Dermis blood vessel endothelial cell (primary cell): Measurements from ENCODE around the gene ZMYND8. TPM values are rescaled to one million over a fixed set of nuclear protein-coding genes. Genes with fewer than 3 reads are reported as not detected.
"Not testable (repeated sequence)": the region's sequence is repeated elsewhere in the genome, so short reads cannot be mapped to it uniquely, and the experiment has no call there.

ENCODE experiments used
- DNase-seq: peaks from one replicate; pipeline ENCODE4 v3.0.0; 2010
- total RNA-seq: library from RNA; depleted of rRNA; stranded (reverse); fragments of >200 nt; gene quantifications from 2 replicates; pipeline ENCODE4 v1.2.3, GENCODE V29; 2014

ZMYND8 gene
- total RNA-seq, 1 donor from 2014 or later = 35.9 TPM

DNA sequence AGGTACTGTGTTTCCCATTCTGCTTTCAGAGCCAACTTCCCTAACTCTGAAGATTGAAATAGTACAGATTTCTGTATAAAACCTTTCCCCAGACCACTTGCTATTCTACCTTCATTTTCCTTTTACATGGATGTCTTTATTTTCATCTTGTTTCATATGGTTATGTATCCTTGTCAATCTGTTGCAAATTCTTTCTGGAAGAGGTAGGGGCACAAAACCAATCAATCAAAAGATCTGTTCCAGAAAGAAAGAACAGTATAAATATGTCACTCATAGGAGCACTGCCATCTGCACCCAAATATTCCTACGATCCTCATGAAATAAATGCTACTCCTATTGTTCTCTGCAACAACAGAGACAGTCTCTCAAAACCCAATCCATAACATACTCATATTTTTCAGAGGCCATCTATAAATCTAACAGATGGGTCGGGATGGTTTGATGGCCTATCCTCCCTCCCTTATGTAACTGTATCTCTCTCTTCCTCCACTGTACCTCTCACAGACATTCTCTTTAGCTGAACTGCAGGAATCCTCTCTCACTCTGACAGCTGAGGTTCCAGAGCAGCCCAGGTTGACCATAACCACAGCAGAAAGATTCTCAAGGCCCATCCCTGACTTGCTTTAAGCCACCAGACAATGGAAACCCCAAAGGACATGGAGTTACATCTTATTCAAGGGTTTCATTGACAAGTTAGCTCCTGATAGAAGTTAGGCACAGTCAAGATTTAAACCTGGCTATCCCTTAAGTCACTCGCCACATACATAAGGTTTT is 112.8 kb downstream of the ZMYND8 start:
- no peak for DNase-seq

- DNase-seq = no peak
Observed at GRCh38 chr20:47243003-47243402, 113.5 kb downstream of the ZMYND8 start.

DNA sequence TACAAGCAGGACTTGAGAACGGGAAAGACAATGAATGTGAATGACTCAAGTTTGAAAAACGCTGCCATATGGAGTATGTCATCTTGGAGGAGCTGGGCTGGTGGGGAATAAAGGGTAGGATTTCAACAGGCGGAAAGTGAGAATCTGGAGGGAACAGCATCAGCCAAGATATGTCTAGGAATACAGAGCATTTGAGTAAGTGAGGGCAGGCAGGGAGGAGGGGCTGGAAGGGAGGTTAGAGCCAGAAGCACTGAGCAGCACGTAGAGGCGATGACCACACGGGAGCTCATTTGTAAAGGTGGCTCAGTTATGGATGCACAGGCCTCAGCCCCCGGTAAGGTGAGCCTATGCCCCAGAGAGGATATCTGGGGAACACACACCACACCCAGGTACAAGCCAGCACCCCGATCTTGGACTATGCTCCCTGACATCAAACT is 115.1 kb downstream of the ZMYND8 start:
- no peak for DNase-seq

DNA sequence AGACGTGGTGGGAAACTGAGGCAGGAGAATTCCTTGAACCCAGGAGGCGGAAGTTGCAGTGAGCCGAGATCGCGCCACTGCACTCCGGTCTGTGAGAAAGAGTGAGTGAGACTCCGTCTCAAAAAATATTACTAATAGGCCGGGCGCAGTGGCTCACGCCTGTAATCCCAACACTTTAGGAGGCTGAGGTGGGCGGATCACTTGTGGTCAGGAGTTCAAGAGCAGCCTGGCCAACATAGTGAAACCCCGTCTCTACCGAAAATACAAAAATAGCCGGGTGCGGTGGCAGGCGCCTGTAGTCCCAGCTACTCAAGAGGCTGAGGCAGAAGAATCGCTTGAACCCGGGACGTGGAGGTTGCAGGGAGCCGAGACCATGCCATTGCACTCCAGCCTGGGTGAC is 116.4 kb downstream of the ZMYND8 start:
- DNase-seq = not testable (repeated sequence)

DNA sequence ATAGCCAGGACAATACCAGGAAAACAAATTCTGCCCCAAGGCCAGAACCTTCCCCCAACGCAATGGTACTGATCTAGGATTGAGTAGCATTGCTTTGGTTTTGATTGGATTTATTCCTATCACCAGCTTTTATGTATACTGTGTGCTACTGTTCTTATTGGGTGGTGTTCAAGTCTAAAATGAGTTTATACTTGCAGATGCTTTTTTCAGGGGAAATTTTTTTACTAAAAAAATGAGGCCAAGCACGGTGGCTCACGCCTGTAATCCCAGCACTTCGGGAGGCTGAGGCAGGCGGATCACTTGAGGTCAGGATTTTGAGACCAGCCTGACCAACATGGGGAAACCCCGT is 116.8 kb downstream of the ZMYND8 start:
- no peak for DNase-seq

DNA sequence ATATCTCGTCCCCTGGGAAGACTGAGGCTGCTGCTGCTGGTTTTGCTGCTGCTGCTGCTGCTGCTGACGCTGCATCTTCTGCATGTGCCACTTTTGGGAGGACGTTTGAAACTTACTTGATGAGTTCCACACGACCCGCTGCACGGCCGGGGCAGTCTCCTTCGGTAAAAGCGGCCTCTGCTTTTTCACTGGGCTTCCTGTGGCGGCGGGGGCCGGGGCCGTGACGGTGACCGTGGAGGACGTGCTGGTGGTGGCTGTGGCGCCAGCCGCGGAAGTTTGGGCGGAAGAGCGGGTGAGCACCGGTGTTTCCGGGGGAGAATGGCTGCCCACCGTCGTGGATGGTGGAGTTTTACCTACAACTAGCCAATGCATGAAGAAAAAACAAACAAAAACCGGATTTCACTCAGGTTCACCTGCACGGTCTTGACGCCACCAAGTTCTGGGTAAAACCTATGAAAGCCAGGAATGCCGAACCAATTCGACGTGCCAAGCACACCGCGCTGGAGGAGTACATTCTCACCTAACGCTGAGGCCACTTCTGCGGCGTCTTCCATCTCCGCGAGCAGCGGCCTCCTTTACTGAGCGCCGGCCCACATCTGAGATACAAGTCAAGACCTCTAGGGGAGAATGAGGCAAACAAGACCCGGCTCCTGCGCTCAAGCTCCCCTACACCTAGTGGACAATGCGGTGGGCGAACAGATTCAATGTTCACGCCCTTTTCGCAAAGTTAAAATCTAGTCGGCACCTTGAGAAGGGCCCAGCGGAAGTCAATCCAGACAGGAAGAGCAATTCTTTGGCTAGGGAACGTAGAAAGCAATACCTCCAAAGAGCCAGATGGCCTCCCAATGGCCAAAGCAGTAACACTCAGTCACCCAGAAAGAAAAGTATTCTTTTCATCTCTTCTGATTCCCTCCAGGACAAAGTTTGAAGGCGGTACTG is 117.5 kb downstream of the ZMYND8 start:
- no peak for DNase-seq

GRCh38 chr20:47237715-47238114 is 118.8 kb downstream of the ZMYND8 start:
- no peak for DNase-seq

DNA sequence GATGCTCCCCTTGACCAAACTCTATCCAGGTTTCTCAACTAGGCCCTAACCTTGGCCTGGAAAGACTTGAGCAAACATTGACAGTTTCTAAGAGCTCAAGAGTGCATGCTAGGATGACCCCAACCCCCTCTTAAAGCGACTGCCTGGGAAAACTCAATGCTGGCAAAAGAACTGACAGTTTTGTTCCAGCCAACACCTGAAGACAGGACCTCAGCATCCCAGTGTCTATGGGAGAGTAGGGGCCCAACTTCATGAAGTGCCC is 119.9 kb downstream of the ZMYND8 start:
- no peak for DNase-seq

DNA sequence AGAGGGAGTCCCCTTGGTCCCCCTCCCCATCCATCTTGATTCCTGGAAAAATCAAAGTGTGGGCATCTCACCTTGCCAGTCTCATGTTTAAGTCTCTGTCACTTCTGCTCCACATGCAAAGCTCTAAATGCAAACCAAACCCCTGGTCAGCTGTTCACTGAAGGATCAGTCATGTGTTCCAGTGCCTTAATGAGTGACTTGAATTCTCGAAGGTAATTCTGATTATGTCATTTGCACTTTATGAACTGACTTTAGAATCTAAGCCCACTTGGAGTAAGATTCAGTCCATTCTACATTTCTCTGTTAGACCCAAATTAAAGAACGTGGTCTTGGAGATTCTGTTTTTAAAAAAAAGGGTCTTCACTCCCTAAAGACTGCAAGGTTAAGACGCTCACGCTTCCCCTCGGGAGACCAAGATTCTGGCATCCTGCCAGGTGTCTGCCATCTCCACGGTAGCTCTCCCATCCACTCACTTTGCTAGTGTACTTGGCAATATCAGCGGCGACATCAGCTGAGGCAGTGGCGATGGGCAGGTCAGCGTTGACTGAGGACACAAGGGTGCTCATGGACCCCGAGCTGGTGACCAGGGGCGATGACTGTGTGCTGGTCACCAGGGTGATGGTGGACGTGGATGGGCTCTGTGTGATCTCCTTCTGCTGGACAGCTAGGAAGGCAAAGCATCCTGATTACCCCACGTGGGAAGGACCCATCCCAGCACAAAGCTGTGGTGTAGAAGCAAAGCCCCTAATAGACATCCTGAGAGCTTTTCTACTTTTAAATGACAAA is 120.5 kb downstream of the ZMYND8 start:
- DNase-seq = no peak

DNA sequence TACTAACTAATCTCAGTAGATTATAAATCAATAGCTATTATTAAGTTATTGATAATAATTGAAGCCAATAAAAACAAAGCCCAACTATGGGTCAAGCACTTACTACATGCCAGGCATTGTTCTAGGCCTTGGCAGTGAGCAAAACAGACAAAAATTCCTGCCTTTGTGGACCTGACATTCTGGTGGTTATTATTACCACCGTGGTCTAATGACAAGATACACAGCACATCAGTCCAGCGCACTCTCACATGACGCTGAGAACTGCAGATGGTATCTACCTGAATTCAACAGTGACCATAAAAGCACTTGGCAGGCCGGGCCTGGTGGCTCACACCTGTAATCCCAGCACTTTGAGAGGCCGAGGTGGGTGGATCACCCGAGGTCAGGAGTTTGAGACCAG is 121.4 kb downstream of the ZMYND8 start:
- no peak for DNase-seq

- DNase-seq = no peak
Observed at GRCh38 chr20:47233333-47234188, 122.9 kb downstream of the ZMYND8 start.

GRCh38 chr20:47232518-47232917 is 124.0 kb downstream of the ZMYND8 start:
- DNase-seq = no peak

DNA sequence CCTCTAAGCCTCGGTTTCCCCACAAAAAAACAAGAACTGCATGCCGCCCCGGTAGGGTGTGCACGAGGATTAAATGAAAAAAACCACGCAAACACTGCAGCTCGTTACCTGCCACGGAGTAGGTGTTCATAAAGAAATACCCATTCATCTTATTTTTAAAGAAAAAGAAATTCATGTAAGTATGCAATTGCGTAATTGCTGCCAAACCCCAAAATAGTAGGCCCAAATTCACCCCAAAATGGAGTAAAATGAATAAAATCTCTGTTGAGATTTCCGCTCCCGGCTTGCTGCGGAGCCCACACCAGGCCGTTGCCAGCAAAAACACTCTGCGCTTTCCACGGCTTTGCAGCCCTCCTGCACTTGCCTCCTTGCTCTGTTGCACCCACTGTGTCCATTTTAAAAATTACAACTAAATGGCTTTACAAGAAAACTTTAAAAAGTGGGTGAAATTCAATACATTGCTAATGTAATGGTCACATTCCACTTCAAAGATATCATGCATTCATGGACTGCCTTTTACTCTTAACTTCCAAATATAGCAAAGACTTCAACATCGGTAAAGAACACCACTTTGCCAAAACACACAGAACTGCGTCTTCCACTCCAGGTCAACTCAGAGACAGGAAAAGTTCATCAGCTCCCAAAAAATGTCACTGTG is 125.0 kb downstream of the ZMYND8 start:
- DNase-seq = no peak

- no peak for DNase-seq
Observed at GRCh38 chr20:47230811-47231256, 125.7 kb downstream of the ZMYND8 start.

DNA sequence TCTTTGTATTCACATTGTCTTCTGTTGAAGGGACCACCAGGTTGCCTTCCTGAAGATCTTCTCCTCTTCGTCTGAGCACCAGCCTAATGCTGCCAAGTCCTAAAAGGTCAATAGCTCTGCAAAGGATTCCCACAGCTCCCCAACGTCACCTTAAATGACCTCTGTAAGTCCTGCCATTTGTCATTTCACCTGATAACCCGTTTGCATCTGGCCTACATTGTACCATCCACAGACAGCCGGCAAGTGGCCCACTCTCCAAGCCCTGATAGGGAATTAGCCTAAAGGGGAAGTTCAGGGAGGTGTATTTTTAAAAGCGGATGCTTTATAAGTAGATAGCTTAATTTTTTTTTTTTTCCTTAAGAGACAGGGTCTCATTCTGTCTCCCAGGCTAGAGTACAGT is 127.8 kb downstream of the ZMYND8 start:
- no peak for DNase-seq

- no peak for DNase-seq
Observed at GRCh38 chr20:47227576-47227975, 128.9 kb downstream of the ZMYND8 start.

DNA sequence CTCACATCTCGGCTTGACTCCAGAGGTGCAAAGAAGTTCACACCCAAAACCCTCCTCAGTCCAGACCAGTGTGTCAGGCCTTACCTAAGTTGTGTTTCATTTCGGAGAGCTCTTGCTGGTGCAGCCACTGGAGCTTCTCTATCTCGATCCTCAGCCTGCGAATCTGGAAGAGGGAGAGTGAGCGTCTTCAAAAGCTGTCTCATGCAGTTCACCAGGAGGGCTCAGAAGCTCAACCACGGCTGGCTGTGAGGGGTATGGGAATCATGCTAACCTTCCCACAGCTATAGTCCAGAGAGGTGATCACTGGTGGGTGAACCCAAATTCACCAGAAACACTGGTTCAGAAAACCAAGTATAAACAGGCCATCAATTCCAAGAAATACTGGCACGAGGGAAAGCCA is 129.4 kb downstream of the ZMYND8 start:
- no peak for DNase-seq

- DNase-seq = no peak
Observed at GRCh38 chr20:47225458-47225857, 131.0 kb downstream of the ZMYND8 start.

- no peak for DNase-seq
Observed at GRCh38 chr20:47224857-47225256, 131.6 kb downstream of the ZMYND8 start.

DNA sequence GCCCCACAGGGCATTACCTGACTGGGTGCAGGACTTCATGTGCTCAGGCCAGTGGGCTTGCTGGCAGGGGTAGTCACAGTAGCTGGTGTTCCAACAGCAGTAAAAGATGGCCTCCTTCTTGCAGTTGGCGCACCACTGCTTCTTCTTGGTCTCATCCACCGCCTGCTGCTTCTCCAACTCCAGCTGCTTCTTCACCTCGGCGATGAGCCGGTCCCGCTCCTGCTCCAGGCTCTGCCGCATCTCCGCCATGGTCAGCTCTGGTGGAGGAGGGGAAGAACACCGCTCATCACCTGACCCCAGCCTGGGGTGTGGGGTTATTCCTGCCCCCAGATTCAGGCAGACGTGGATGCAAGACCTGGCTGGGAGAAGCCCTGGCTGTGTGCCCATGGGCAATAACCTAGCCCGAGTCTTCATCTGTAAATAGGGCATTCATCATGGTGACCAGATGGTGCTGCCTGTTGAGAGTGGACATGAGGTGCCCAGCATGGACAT is 132.2 kb downstream of the ZMYND8 start:
- no peak for DNase-seq

DNA sequence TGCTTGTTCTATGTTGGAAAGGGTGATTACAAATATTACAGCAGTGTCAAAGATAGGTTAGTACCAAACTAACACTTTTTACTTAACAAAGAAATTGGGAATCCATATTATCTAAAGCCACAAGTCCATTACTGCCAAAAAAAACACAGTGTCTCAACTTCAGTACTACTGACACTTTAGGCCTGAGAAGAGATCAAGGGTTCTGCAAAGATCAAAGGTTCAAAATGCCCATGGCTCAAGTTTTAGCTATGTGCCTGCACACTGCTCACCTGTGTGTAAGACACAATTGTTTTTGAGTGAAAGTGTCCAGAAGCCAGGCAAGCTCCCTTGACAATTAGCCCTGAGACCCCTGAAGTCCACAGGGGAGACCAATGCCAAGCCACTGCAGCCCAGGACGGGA is 132.6 kb downstream of the ZMYND8 start:
- DNase-seq = no peak
